Brain pericyte (primary cell): Measurements from ENCODE around the gene PNMA3.
"Not testable (repeated sequence)": the region's sequence is repeated elsewhere in the genome, so short reads cannot be mapped to it uniquely, and the experiment has no call there.

Experiments used
- DNase-seq: peaks from one replicate; pipeline ENCODE4 v3.0.0-alpha.2; 2012; ENCODE audit warnings: low read depth, low spot score

PNMA3 gene, protein sequence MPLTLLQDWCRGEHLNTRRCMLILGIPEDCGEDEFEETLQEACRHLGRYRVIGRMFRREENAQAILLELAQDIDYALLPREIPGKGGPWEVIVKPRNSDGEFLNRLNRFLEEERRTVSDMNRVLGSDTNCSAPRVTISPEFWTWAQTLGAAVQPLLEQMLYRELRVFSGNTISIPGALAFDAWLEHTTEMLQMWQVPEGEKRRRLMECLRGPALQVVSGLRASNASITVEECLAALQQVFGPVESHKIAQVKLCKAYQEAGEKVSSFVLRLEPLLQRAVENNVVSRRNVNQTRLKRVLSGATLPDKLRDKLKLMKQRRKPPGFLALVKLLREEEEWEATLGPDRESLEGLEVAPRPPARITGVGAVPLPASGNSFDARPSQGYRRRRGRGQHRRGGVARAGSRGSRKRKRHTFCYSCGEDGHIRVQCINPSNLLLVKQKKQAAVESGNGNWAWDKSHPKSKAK

DNA sequence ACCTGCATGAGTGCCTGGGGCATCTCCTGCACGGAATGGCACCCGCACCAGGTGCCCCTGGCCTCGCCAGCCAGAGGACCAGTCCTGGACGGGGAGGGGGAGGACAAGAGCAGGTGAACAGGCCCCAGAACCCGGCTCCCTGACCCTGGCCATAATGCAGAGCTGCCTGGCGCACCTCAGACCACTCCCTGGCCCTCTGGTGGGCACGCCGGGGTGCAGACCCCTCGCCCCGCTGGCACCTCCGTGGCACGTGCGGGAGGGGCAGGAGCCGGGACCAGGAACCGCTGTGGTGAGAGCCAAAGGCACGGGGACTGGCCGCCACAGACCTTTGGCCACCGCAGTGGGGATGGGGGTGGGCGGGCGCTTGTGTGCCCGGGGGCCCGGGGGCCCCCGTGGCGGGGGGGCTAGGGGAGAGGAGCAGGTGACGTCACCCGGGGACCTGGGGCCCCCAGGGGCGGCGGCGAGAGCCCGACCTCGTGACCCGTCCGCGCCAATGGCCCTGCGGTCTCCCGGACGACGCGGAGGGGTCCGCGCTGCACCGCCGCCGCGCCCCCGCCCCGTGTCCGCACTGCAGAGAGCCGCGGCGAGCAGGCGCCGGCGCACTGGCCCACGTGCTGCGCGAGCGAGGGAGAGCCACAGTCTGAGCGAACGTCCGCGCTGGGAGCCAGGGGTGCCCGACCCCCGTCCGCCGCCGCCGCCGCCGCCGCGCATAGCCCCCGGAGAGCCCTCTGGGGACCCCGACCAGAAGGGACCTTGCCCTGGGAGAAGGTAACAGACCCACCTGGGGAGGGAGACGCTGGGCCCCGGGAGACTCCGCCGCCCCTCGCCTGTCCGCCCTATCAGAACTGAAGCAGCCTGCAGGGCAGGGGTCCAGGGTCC lies at the start of gene PNMA3:
Gene PNMA3 (plus strand): TSS at position 600 of the 879 bp plus-strand sequence. CDS start 586 bp downstream, outside the sequence.
- DNase-seq = no peak

DNA sequence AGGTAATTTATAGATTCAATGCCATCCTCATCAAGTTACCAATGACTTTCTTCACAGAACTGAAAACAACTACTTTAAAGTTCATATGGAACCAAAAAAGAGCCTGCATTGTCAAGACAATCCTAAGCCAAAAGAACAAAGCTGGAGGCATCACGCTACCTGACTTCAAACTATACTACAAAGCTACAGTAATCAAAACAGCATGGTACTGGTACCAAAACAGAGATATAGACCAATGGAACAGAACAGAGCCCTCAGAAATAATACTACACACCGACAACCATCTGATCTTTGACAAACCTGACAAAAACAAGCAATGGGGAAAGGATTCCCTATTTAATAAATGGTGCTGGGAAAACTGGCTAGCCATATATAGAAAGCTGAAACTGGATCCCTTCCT lies 39.1 kb upstream of the PNMA3 start:
- not testable (repeated sequence) for DNase-seq

DNA sequence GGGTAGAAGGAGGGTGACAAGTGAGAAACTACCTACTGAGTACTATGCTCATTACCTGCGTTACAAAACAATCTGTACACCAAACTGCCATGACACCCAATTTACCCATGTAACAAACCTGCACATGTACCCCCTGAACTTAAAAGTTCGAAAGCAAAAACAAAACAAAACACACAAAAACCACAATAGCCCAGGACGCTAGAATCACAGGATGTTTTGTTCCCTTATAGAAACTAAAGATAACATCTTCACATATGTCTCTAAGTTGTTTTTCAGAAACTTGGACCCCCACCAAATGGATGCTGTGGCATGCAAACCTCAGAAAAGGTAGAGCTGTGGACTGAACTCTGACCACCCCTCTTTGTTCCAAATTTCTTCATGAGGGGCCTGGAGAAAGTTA lies 37.1 kb upstream of the PNMA3 start:
- no peak for DNase-seq

DNA sequence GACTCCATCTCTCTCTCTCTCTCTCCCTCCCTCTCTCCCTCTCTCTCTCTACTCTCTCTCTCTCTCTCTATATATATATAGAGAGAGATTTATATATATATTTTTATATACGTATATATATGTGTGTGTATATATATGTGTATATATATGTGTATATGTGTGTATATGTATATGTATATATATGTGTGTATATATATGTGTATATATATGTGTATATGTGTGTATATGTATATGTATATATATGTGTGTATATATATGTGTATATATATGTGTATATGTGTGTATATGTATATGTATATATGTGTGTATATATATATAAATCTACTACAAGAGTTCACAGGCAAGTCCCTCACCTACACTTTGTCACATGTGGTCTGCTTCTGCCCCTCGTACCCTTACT lies 29.8 kb upstream of the PNMA3 start:
- not testable (repeated sequence) for DNase-seq

DNA sequence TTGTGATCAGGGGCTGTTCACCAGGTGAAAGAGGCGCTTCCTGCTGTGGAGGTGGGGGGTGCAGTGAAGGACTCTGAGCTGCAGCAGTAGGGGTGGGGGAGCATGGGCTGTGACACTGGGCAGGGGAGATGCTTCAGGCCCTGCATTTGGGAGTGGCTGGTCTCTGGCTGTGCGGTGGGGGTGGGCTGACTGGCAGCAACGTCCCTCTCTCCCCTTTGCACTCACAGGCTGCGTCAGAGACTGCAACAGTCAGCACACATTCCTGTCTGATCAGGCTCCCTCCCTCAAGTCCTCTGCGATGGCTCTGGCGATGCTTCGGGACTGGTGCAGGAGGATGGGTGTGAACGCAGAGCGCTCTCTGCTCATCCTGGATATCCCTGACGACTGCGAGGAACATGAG lies 27.8 kb upstream of the PNMA3 start:
- DNase-seq = not testable (repeated sequence)

DNA sequence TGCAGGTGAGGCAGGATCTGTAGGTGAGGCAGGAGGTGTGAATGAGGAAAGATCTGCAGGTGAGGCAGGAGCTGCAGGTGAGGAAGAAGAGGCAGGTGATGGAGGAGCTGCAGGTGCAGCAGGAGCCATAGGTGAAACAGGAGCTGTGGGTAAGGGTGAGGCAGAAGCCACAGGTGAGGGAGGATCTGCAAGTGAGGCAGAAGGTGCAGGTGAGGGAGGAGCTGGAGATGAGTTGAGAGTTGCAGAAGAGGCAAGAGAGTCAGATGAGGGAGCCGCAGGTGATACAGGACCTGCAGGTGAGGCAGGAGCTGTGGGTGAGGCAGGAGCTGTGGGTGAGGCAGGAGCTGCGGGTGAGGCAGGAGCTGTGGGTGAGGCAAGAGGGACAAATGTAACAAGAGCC lies 27.1 kb upstream of the PNMA3 start:
- DNase-seq = no peak

DNA sequence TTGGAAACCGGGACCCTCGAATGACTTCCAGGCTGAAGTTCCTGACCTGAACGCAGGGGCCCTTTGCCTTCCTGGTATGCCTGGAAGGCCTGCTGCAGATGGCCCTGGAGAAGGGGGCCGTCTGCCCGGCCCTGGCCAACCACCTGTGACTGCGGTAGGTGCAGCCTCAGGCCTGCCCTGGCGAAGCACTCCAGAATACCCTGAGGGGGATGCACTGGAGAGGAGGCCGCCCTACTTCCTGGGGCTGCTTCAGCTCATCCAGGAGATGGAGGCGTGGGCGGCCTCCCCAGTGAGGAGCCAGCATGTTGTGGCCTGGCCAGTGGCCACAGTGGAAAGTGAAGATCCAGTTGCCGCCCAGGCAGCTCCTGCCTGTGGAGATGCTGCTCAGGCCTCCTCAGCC lies 26.4 kb upstream of the PNMA3 start:
- no peak for DNase-seq

DNA sequence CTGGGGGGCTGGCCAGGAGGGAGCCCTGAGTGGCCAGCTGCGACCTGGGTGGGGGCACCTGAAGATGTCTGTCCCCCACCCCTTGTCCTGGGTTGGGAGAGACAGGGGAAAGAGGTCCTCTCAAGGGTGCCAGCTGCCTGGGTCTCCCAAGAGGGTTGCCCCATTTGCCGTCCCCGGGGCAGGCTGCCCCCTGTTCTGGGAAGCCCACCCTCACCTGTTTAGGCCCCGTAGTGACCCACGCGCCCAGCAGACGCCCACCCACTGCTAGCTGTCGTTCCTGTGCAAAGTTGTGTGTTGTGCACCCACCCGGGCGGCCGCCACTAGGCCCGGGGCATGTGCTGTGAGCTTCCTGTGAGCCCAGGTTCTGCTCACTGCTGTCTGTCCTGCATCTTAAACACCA lies 25.5 kb upstream of the PNMA3 start:
- no peak for DNase-seq

DNA sequence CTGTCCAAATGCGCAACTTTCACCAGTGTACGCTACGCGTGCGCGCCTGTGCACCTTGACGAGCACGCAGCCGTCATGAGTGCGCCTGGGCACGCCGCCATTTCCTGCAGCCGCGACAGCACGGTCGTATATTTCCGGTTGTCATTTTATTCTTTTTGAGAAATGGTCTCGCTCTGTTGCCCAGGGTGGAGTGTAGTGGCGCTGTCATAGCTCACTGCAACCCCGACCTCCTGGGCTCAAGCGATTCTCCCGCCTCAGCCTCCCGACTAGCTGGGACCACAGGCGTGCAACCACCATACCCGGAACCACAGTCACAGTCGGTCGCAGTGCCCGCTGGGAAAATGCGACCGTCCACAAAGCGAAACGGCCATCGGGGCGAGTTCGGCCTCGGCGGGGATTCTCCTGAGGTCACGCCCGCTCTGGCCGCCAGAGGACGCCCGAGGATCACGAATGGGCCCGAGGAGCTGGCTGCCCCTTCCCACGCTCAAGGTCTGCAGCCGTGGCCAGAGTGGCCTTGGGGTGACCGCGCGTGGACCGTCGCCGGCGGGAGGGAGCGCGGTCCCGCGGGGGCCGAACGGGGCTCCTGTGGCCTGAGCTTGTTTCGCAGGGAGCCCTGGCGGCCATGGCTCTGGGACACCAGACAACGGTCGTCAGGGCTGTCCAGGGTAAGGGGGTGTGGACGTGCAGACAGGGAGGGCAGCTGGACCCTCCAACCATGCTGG lies 23.7 kb upstream of the PNMA3 start:
- DNase-seq = no peak

DNA sequence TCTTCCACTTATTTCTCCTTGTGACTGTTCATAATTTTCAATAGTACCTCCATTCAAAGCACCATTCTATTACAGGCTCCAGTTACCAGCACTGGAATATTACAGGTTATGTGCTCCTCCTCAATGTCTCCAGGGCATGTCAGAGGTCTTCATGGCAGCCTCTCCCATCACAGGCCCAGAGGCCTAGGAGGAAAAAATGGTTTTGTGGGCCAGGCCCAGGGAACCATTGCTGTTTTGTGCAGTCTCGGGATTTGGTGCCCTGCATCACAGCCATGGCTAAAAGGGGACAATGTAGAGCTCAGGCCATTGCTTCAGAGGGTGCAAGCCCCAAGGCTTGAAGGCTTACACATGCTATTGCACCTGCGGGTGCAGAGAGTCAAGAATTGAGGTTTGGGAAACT lies 7.2 kb upstream of the PNMA3 start:
- DNase-seq = no peak

DNA sequence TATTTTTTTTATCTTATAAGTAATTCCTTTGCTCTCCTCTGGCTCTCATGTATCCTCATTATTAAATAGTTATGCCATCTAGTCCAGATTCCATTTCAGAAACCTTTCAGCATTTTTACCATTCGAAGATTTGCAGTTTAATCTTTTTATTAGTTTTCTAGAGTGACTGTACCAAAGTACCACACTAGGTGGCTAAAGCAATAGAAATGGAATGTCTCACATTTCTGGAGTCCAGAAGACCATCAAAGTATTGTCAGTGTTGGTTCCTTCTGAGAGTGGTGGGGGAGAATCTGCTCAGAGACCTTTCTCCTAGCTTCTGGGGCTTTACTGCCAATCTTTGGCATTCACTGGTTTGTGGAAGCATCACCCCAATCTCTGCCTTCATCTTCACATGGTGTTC lies 3.7 kb upstream of the PNMA3 start:
- no peak for DNase-seq

DNA sequence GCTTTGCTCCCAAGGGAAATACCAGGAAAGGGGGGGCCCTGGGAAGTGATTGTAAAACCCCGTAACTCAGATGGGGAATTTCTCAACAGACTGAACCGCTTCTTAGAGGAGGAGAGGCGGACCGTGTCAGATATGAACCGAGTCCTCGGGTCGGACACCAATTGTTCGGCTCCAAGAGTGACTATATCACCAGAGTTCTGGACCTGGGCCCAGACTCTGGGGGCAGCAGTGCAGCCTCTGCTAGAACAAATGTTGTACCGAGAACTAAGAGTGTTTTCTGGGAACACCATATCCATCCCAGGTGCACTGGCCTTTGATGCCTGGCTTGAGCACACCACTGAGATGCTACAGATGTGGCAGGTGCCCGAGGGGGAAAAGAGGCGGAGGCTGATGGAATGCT lies 1.0 kb downstream of the PNMA3 start:
- no peak for DNase-seq

DNA sequence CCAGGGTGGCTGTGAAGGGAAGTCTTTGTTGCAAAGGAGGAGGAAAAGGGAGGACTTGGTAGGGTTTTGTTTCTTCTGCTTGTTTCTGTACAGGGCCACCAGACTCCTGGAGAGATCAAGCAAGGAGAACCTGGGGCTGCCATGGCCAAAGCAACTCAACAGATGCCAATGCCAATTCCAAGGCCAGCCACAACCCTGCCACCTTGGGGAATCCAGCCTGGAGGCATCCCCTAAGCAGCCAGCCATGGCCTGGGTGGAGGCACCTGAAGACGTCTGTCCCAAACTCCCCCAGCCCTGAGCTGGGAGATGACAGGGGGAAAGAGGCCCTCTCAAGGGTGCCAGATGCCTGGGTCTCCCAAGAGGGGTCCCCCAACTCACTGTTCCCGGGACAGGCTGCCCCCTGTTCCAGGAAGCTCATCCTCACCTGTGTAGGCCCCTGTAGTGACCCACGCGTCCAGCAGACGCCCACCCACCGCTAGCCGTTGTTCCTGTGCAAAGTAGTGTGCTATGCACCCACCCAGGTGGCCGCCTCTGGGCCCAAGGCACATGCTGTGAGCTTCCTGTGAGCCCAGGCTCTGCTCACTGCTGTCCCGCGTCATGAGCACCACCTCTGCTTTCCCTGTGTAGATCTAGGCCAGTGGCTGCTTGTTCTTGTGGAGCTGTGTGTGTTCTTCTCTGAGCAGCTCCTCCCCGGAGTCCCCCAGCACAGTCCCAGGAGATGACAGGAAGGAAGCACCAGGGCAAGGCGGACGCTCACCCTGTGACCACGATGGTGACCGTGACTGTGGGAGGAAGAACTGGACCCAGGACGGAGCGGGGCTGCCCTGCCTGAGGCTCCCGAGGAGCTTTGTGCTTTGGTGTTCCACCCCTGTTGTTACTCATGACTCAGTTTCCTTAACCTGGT lies 3.2 kb downstream of the PNMA3 start:
- DNase-seq = no peak

DNA sequence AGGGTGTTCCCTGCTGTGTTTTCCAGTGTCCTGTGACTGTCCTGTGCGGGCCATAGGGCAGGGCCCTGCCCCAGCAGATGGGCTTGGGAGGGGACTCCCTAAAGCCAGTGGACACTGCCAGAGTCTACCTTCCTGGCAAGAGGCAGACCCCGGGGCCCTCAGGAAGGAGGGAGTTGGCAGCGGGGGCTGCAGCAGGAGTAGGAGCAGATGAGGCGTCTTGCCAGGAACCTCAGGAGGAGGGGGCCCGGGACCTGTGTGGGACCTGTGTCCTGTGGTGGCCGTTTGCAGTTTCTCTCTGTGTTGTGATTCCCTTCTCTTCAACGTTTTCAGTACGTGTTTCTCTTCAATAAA lies 3.8 kb downstream of the PNMA3 start:
- DNase-seq = no peak

DNA sequence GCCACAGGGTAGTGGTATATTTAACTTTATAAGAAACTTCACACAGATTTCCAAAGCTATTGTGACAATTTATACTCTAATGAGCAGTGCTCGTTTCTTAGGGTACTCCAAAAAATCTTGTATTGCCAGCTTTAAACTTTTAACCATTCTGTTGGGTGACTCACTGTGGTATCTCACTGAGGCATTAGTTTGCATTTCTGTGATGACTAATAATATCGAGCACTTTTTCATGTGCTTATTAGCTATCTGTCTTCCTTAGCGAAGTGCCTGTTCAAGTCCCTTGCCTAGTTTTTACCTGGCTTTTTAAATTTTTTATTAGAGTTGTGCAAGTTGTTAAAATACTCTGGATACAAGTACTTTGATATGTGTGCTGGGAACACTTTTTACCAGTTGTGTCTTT lies 5.5 kb downstream of the PNMA3 start:
- no peak for DNase-seq

DNA sequence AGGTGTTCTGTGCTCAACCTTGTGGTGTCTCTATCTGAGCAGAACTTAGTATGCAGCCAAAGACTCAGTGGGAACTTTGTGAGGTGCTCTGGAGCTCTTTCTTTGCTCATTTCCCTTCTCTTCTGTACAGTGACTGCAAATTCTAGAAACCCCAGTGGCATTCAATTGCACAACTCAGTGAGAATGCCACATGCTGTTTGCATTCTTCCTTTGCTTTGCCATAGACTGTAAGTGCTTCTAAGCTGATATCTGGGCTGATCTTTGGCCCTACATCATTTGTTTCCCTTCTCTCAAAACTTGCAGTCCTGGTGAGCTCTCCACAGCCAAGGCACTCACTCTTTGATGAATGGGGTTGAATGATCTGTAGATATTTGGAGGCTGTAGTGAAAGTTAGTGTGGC lies 7.0 kb downstream of the PNMA3 start:
- DNase-seq = no peak

DNA sequence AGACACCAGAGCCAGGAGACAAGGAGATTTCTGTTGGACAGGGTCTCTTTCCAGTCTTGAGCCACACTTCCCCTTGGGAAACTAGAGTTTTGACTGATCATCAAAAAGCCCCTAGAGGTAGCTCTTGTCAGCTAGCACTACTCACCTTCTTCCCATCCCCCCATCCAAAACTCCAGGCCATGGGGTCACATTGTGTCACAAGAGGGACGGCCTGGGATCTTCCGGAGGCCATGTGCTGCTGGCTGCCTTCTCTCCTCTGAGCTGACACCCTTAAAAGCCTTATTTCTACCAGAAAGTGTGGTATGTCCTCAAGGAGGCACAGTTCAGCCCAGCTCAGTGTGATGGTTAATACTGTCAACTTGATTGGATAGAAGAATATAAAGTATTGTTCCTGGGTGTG lies 7.8 kb downstream of the PNMA3 start:
- DNase-seq = no peak

DNA sequence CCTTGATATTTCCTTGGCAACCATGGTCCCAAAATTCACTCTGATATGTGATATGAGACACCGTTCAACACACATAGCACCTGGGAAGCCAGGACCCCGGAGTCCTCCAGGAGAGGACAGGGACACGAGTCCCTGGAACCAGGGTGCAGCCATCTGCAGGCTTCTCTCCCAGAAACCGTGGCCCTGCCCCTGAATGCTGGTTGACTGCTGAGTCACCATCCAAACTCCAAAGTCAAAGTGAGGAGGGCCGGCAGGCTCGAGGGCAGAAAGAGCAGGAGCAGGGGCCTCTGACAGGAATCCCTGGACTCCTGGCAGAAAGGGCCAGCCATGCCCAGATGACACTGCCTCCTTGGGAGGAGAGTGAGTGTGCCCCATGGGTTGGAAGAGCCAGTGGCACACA lies 9.1 kb downstream of the PNMA3 start:
- no peak for DNase-seq

DNA sequence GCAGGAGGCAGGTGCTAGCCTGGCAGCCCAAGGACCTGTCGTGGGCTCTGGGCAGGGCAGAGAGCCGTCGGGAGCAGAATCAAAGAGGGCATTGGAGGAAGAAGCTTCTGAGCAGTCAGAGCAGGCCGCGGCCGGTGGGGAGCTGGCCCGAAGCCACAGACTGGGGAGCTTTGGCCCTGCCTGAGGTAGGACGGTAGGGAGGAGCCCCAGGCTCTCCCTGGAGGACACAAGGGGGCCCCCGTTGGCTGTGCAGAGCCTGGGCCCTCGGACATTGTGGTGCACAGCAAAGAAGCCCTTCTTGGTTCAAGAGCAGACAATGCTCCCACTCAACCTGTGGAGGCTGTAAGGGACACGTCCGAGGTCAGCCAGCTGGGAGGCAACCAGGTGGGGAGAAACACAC lies 10.1 kb downstream of the PNMA3 start:
- DNase-seq = not testable (repeated sequence)

DNA sequence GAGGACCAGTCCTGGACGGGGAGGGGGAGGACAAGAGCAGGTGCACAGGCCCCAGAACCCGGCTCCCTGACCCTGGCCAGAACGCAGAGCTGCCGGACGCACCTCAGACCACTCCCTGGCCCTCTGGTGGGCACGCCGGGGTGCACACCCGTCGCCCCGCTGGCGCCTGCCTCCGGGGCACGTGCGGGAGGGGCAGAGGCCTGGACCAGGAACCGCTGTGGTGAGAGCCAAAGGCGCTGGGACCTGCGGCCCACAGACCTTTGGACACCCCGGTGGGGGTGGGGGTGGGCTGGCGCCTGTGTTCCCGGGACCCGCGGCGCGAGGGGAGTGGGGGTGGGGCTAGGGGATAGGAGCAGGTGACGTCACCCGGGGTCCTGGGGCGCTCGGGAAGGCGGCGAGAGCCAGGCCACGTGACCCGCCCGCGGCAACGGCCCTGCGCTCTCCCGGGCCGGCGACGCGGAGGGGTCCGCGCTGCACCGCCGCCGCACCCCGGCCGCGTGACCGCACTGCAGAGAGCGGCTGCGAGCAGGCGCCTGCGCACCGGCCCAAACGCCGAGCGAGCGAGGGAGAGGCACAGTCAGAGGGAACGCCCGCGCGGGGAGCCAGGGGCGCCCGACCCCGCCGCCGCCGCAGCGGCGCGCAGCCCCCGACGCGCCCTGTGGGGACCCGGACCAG lies 15.8 kb downstream of the PNMA3 start, which contains the start of gene PNMA6A:
Gene PNMA6A (plus strand): TSS at position 546 of the 675 bp plus-strand sequence. CDS start 609 bp downstream, outside the sequence.
- DNase-seq = not testable (repeated sequence)
